ENCODE data around the gene LDLRAD4. TPM values are rescaled to one million over a fixed set of nuclear protein-coding genes. Genes with fewer than 3 reads are reported as not detected.

LDLRAD4 gene
- polyA plus RNA-seq, 1 experiment = not detected

GRCh38 chr18:13460946-13461345 lies 242.4 kb downstream of the LDLRAD4 start:
- Histone ChIP-seq H3K9me3 (ENCODE audit: control insufficient read depth, insufficient read depth, low read length) (no peaks in the 10 kb centered on the region; the same call in 1 of the 2 replicates), H3K4me3 (ENCODE audit: low read depth, low read length) (no peak overlapping the region), H3K27me3 (ENCODE audit: control insufficient read depth, insufficient read depth, low read length) (no peaks in the 10 kb centered on the region), H3K27ac (ENCODE audit: low read depth, low read length) (no peak overlapping the region)
- no peak for TF ChIP-seq CTCF (IDR thresholded peaks at IDR 0.05; ENCODE audit: low read depth, low read length)
- POLR2A ChIA-PET = no interaction called here
- DNase-seq (ENCODE audit: low read depth, low spot score) = no peak
- CTCF ChIA-PET = no interaction called here

DNA sequence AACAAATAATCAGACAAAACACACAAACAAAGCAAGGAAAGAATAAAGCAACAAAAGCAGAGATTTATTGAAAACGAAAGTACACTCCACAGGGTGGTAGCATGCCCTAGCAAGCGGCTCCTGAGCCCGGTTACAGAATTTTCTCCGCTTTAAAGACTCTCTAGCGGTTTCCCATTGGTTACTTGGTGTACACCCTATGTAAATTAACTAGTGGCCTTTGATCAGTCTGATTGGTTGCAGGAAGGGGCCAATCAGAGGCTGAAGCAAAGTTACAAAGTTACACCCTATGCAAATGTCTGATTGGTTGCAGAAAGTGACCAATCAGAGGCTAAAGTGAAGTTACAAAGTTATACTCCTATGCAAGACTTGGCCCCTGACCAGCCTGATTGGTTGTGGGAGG lies 242.9 kb downstream of the LDLRAD4 start:
- POLR2A ChIA-PET = no interaction called here
- CTCF ChIA-PET = no interaction called here
- DNase-seq (ENCODE audit: low read depth, low spot score) = no peak
- Histone ChIP-seq H3K9me3 (ENCODE audit: control insufficient read depth, insufficient read depth, low read length) (no peaks in the 10 kb centered on the region; the same call in 1 of the 2 replicates), H3K27me3 (ENCODE audit: control insufficient read depth, insufficient read depth, low read length) (no peaks in the 10 kb centered on the region), H3K27ac (ENCODE audit: low read depth, low read length) (no peak overlapping the region), H3K4me3 (ENCODE audit: low read depth, low read length) (no peak overlapping the region)
- TF ChIP-seq CTCF (IDR thresholded peaks at IDR 0.05; ENCODE audit: low read depth, low read length) = no peak

GRCh38 chr18:13461936-13462335 lies 243.4 kb downstream of the LDLRAD4 start:
- ChIA-PET CTCF (no interaction called here), POLR2A (no interaction called here)
- Histone ChIP-seq H3K4me3 (ENCODE audit: low read depth, low read length) (no peak overlapping the region), H3K9me3 (ENCODE audit: control insufficient read depth, insufficient read depth, low read length) (no peaks in the 10 kb centered on the region; the same call in 1 of the 2 replicates), H3K27ac (ENCODE audit: low read depth, low read length) (no peak overlapping the region), H3K27me3 (ENCODE audit: control insufficient read depth, insufficient read depth, low read length) (no peaks in the 10 kb centered on the region)
- DNase-seq (ENCODE audit: low read depth, low spot score) = no peak
- no peak for TF ChIP-seq CTCF (IDR thresholded peaks at IDR 0.05; ENCODE audit: low read depth, low read length)

GRCh38 chr18:13462686-13463085 lies 244.1 kb downstream of the LDLRAD4 start:
- Histone ChIP-seq H3K9me3 (ENCODE audit: control insufficient read depth, insufficient read depth, low read length) (no peaks in the 10 kb centered on the region; the same call in 1 of the 2 replicates), H3K4me3 (ENCODE audit: low read depth, low read length) (no peak overlapping the region), H3K27me3 (ENCODE audit: control insufficient read depth, insufficient read depth, low read length) (no peaks in the 10 kb centered on the region), H3K27ac (ENCODE audit: low read depth, low read length) (no peak overlapping the region)
- no peak for TF ChIP-seq CTCF (IDR thresholded peaks at IDR 0.05; ENCODE audit: low read depth, low read length)
- CTCF ChIA-PET = no interaction called here
- no peak for DNase-seq (ENCODE audit: low read depth, low spot score)
- POLR2A ChIA-PET = interaction anchor here (0.6 kb wide), 1 partner anchor 45 kb away, joined by 3 read pairs; no protein-coding TSS in a partner anchor

DNA sequence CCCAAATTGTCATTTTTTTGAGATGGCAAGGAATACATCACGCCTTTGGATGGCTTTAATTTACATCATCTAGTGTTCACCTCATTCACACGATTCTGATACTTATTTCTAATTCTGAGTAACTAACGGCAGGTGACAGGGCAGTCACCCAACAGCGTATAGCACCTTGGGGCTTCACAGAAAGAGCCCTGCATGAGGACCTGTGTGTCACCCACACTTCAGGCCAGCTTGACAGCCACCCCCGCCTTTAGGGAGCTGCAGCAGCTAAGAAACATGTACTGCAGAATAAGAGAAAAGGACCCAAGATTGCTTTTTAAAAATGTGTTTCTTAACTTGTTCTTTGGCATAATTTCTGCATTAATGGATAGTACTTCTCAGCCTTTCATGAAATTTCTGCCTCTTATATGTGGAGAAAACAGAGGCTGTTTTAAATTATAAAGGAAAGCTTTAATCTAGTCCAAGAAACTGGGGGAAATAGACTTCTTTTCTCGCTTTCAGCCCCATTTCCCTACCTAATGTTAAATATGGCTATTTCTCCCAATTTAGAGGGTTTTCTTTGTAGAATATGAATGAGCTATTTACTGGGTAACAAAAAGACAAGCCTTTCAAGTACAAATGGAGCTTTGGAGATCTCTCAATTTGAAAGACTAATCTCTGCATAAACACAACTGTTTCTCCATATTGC lies 245.1 kb downstream of the LDLRAD4 start:
- no peak for DNase-seq (ENCODE audit: low read depth, low spot score)
- ChIA-PET CTCF (no interaction called here), POLR2A (no interaction called here)
- no peak overlapping the region for H3K27ac ChIP-seq (ENCODE audit: low read depth, low read length)
- H3K27me3 ChIP-seq (ENCODE audit: control insufficient read depth, insufficient read depth, low read length) = no peaks in the 10 kb centered on the region
- H3K4me3 ChIP-seq (ENCODE audit: low read depth, low read length) = no peak overlapping the region
- H3K9me3 ChIP-seq (ENCODE audit: control insufficient read depth, insufficient read depth, low read length) = no peaks in the 10 kb centered on the region; the same call in 1 of the 2 replicates
- TF ChIP-seq CTCF (IDR thresholded peaks at IDR 0.05; ENCODE audit: low read depth, low read length) = no peak
